Measurements from ENCODE around the gene MAML3. TPM values are rescaled to one million over a fixed set of nuclear protein-coding genes. Genes with fewer than 3 reads are reported as not detected.

MAML3 gene
- total RNA-seq, 2 donors from 2014 or later = 29.2 to 32.2 TPM

DNA sequence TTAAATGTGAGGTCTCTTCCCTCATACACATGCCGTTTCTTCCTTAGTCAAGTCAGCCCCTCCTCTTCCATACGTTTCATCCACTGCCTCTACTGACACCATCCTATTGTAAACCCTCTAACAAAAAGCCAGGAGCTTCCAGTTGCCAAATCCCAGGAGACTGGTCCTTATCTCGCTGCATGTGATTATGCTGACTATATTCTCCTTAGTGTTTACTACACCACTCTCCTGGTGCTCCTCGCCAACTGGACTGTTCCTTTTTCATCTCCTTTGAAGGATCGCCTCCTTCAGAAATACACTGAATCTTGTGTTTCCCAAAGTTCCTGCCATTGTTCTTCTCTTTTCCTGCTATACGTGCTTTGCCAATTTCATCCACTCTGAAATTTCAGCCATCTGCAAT lies 27.7 kb downstream of the MAML3 start:
- no peak overlapping the region for H3K4me3 ChIP-seq (ENCODE audit: low read length)
- no peaks in the 10 kb centered on the region for H3K27me3 ChIP-seq (ENCODE audit: control insufficient read depth, insufficient read depth, low read length, poor library complexity, severe bottlenecking)
- H3K27me3 Mint-ChIP-seq (ENCODE audit: insufficient read depth) = no peaks in the 10 kb centered on the region
- WGBS, 2 experiments (ENCODE audit: insufficient coverage in 1 of 2, insufficient read length in 1 of 2) = 88 to 89% methylated on average over 6 of the region's 6 CpGs
- H3K36me3 ChIP-seq (ENCODE audit: control insufficient read depth, insufficient read depth, low read length) = peaks cover 19% of the 10 kb centered on the region
- TF ChIP-seq, protein P1, sequence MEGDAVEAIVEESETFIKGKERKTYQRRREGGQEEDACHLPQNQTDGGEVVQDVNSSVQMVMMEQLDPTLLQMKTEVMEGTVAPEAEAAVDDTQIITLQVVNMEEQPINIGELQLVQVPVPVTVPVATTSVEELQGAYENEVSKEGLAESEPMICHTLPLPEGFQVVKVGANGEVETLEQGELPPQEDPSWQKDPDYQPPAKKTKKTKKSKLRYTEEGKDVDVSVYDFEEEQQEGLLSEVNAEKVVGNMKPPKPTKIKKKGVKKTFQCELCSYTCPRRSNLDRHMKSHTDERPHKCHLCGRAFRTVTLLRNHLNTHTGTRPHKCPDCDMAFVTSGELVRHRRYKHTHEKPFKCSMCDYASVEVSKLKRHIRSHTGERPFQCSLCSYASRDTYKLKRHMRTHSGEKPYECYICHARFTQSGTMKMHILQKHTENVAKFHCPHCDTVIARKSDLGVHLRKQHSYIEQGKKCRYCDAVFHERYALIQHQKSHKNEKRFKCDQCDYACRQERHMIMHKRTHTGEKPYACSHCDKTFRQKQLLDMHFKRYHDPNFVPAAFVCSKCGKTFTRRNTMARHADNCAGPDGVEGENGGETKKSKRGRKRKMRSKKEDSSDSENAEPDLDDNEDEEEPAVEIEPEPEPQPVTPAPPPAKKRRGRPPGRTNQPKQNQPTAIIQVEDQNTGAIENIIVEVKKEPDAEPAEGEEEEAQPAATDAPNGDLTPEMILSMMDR (conservative IDR thresholded peaks at IDR 0.05) = no peak
- no peak overlapping the region for H3K4me3 Mint-ChIP-seq
- peaks cover 21% of the 10 kb centered on the region for H3K4me1 Mint-ChIP-seq
- H3K4me1 ChIP-seq (ENCODE audit: control insufficient read depth, insufficient read depth, low read length) = peaks cover 3% of the 10 kb centered on the region
- H3K36me3 Mint-ChIP-seq (ENCODE audit: low read depth) = peaks cover 13% of the 10 kb centered on the region
- peaks cover 3% of the 10 kb centered on the region for H3K9me3 Mint-ChIP-seq
- no peak for DNase-seq
- no peak overlapping the region for H3K9ac ChIP-seq (ENCODE audit: extremely low read depth, low read length, poor library complexity, severe bottlenecking)
- no peaks in the 10 kb centered on the region for H3K9me3 ChIP-seq (ENCODE audit: control insufficient read depth, low read length)
- no peak overlapping the region for H3K27ac ChIP-seq (ENCODE audit: low read depth, low read length)
- no peak overlapping the region for H3K27ac Mint-ChIP-seq

DNA sequence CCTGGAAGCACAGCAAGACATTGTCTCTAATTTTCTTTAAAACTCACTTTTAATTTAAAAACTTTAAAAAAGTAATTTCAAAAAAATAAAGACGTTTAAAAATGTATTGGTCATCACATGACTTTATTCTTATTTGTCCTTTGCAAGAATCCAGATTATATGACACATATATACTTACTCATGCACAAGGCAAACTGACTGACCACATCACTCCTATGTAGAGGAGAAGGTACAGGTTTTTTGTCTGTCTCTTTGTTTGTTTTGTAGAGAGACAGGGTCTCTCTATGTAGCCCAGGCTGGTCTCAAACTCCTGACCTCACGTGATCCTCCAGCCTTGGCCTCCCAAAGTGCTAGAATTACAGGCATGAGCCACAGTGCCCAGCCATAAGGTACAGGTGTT lies 28.6 kb downstream of the MAML3 start:
- Histone ChIP-seq H3K27me3 (ENCODE audit: control insufficient read depth, insufficient read depth, low read length, poor library complexity, severe bottlenecking) (no peaks in the 10 kb centered on the region), H3K9me3 (ENCODE audit: control insufficient read depth, low read length) (no peaks in the 10 kb centered on the region), H3K27ac (ENCODE audit: low read depth, low read length) (no peak overlapping the region), H3K9ac (ENCODE audit: extremely low read depth, low read length, poor library complexity, severe bottlenecking) (no peak overlapping the region), H3K36me3 (ENCODE audit: control insufficient read depth, insufficient read depth, low read length) (peaks cover 18% of the 10 kb centered on the region), H3K4me1 (ENCODE audit: control insufficient read depth, insufficient read depth, low read length) (peaks cover 3% of the 10 kb centered on the region), H3K4me3 (ENCODE audit: low read length) (no peak overlapping the region)
- Mint-ChIP-seq H3K9me3 (peaks cover 3% of the 10 kb centered on the region), H3K27me3 (ENCODE audit: insufficient read depth) (no peaks in the 10 kb centered on the region), H3K36me3 (ENCODE audit: low read depth) (peaks cover 13% of the 10 kb centered on the region), H3K4me1 (peaks cover 19% of the 10 kb centered on the region), H3K4me3 (no peak overlapping the region), H3K27ac (no peak overlapping the region)
- TF ChIP-seq, protein P1 (conservative IDR thresholded peaks at IDR 0.05) = no peak
- no peak for DNase-seq
- WGBS, 2 experiments (ENCODE audit: insufficient coverage in 1 of 2, insufficient read length in 1 of 2) = 80 to 95% methylated on average over 2 of the region's 2 CpGs

DNA sequence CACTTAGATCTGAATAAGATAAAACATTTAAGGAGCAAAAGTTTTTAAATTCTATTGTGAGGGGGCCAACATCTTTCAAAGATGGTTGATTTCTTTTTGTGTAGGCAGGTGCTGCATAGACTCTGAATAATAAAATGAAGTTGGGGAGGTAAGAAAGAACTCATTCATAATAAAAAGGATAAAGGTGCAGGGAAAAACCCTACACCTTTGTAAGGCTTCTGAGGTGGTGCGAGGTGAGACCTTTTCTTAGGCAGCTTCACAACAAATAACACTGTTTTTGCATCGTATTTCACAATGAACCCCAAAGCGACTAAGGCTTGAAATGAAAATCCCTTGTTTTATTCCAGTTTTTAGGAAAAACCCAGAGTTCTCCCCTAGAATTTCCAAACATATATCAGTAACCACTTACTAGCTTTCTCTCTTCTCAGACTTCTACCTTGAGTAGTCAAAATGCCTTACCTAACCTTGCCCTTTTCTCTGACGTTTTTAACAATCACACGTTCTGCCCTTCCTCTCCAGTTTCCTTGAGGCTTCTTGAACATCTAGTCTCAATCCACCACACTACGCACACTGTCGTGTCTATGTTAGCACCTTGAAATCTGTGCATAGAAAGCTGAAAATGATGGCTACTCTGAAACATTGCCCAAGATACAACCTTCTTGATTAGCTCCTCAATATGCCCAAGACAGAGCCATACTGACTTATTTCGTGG lies 30.2 kb downstream of the MAML3 start:
- no peak for DNase-seq
- Mint-ChIP-seq H3K27ac (no peak overlapping the region), H3K4me3 (no peak overlapping the region), H3K36me3 (ENCODE audit: low read depth) (peaks cover 10% of the 10 kb centered on the region), H3K4me1 (peaks cover 19% of the 10 kb centered on the region), H3K9me3 (peaks cover 3% of the 10 kb centered on the region), H3K27me3 (ENCODE audit: insufficient read depth) (no peaks in the 10 kb centered on the region)
- Histone ChIP-seq H3K4me1 (ENCODE audit: control insufficient read depth, insufficient read depth, low read length) (peaks cover 3% of the 10 kb centered on the region), H3K27ac (ENCODE audit: low read depth, low read length) (no peak overlapping the region), H3K27me3 (ENCODE audit: control insufficient read depth, insufficient read depth, low read length, poor library complexity, severe bottlenecking) (no peaks in the 10 kb centered on the region), H3K36me3 (ENCODE audit: control insufficient read depth, insufficient read depth, low read length) (peaks cover 17% of the 10 kb centered on the region), H3K9me3 (ENCODE audit: control insufficient read depth, low read length) (no peaks in the 10 kb centered on the region), H3K9ac (ENCODE audit: extremely low read depth, low read length, poor library complexity, severe bottlenecking) (no peak overlapping the region), H3K4me3 (ENCODE audit: low read length) (no peak overlapping the region)
- 92% methylated on average over 7 to 8 of the region's 8 CpGs for WGBS, 2 experiments (ENCODE audit: insufficient coverage in 1 of 2, insufficient read length in 1 of 2)
- TF ChIP-seq, protein P1 (conservative IDR thresholded peaks at IDR 0.05) = no peak
